ENCODE results near the gene PFKFB2. TPM values are rescaled to one million over a fixed set of nuclear protein-coding genes. Genes with fewer than 3 reads are reported as not detected.
A peak's percentile ranks its signal among the peaks of the same experiment; 100 is the strongest.
"Not testable (repeated sequence)": the region's sequence is repeated elsewhere in the genome, so short reads cannot be mapped to it uniquely, and the experiment has no call there.

Gene PFKFB2
- polyA plus RNA-seq, 1 donor, result 8.8 TPM

- no peak for DNase-seq (ENCODE audit: low read depth)
Measured at GRCh38 chr1:207039380-207040180, 13.5 kb upstream of the PFKFB2 start.

- no peak for DNase-seq (ENCODE audit: low read depth)
Measured at GRCh38 chr1:207040181-207040533, 12.9 kb upstream of the PFKFB2 start.

GRCh38 chr1:207041397-207041796 is 11.7 kb upstream of the PFKFB2 start:
- not testable (repeated sequence) for DNase-seq (ENCODE audit: low read depth)

- DNase-seq (ENCODE audit: low read depth), result no peak
Measured at GRCh38 chr1:207045453-207045852, 7.6 kb upstream of the PFKFB2 start.

GRCh38 chr1:207047505-207047904 is 5.6 kb upstream of the PFKFB2 start:
- no peak for DNase-seq (ENCODE audit: low read depth)

- DNase-seq (ENCODE audit: low read depth), result no peak
Measured at GRCh38 chr1:207048041-207048440, 5.0 kb upstream of the PFKFB2 start.

GRCh38 chr1:207049054-207049453 is 4.0 kb upstream of the PFKFB2 start:
- no peak for DNase-seq (ENCODE audit: low read depth)

GRCh38 chr1:207049514-207049913 is 3.6 kb upstream of the PFKFB2 start:
- DNase-seq (ENCODE audit: low read depth), result no peak

GRCh38 chr1:207049974-207050391 is 3.1 kb upstream of the PFKFB2 start:
- DNase-seq (ENCODE audit: low read depth), result no peak

GRCh38 chr1:207050480-207051190 is 2.4 kb upstream of the PFKFB2 start:
- DNase-seq (ENCODE audit: low read depth), result peak; percentile 84

GRCh38 chr1:207051191-207051943 is 1.7 kb upstream of the PFKFB2 start, which contains the start of gene YOD1:
YOD1 (minus strand) TSS chr1:207051208; CDS start chr1:207051030, 178 bp downstream.
- no peak for DNase-seq (ENCODE audit: low read depth)

GRCh38 chr1:207054491-207054890 is 1.4 kb downstream of the PFKFB2 start:
- no peak for DNase-seq (ENCODE audit: low read depth)

GRCh38 chr1:207055386-207056001 is 2.4 kb downstream of the PFKFB2 start:
- no peak for DNase-seq (ENCODE audit: low read depth)

GRCh38 chr1:207056673-207057072 is 3.6 kb downstream of the PFKFB2 start:
- DNase-seq (ENCODE audit: low read depth), result no peak

GRCh38 chr1:207058252-207058651 is 5.2 kb downstream of the PFKFB2 start:
- no peak for DNase-seq (ENCODE audit: low read depth)

GRCh38 chr1:207058878-207059867 is 6.1 kb downstream of the PFKFB2 start:
- DNase-seq (ENCODE audit: low read depth), result no peak

GRCh38 chr1:207059881-207060280 is 6.8 kb downstream of the PFKFB2 start:
- DNase-seq (ENCODE audit: low read depth), result no peak

- DNase-seq (ENCODE audit: low read depth), result no peak
Measured at GRCh38 chr1:207060596-207060995, 7.5 kb downstream of the PFKFB2 start.

GRCh38 chr1:207062058-207062457 is 9.0 kb downstream of the PFKFB2 start:
- DNase-seq (ENCODE audit: low read depth), result no peak

- DNase-seq (ENCODE audit: low read depth), result no peak
Measured at GRCh38 chr1:207063014-207063413, 9.9 kb downstream of the PFKFB2 start.

GRCh38 chr1:207064561-207064960 is 11.5 kb downstream of the PFKFB2 start:
- DNase-seq (ENCODE audit: low read depth), result no peak
